Measurements from ENCODE around the gene CDC42SE1.
"Not testable (repeated sequence)": the region's sequence is repeated elsewhere in the genome, so short reads cannot be mapped to it uniquely, and the experiment has no call there.

The CDC42SE1 gene

GRCh38 chr1:151059109-151060006, at the start of gene CDC42SE1:
Gene CDC42SE1, minus strand, starts transcription at chr1:151059622. Its CDS starts 3,892 bp downstream, at chr1:151055730.
- peak; percentile 92 for DNase-seq

- no peak for DNase-seq
These were observed 48.9 kb upstream of the CDC42SE1 start for GRCh38 chr1:151108331-151108730.

GRCh38 chr1:151106894-151107293, 47.5 kb upstream of the CDC42SE1 start:
- no peak for DNase-seq

GRCh38 chr1:151104630-151105029, 45.2 kb upstream of the CDC42SE1 start:
- DNase-seq: no peak

- DNase-seq: no peak
These were observed 38.7 kb upstream of the CDC42SE1 start for GRCh38 chr1:151098126-151098525.

- not testable (repeated sequence) for DNase-seq
These were observed 38.0 kb upstream of the CDC42SE1 start for GRCh38 chr1:151097426-151097825.

- no peak for DNase-seq
These were observed 26.6 kb upstream of the CDC42SE1 start for GRCh38 chr1:151085953-151086559.

- no peak for DNase-seq
These were observed 12.8 kb upstream of the CDC42SE1 start for GRCh38 chr1:151072224-151072623.

- DNase-seq: peak; percentile 95
These were observed 11.3 kb upstream of the CDC42SE1 start, which contains the start of gene GABPB2 for GRCh38 chr1:151070474-151071276. Gene GABPB2, plus strand, starts transcription at chr1:151070761. Its CDS starts 17,429 bp downstream, at chr1:151088190.

GRCh38 chr1:151069103-151069486, 9.7 kb upstream of the CDC42SE1 start:
- DNase-seq: no peak

- DNase-seq: no peak
These were observed 7.8 kb upstream of the CDC42SE1 start for GRCh38 chr1:151067185-151067584.

- DNase-seq: no peak
These were observed 5.7 kb upstream of the CDC42SE1 start for GRCh38 chr1:151065089-151065645.

GRCh38 chr1:151062741-151063371, 3.4 kb upstream of the CDC42SE1 start:
- DNase-seq: no peak

GRCh38 chr1:151061704-151062103, 2.3 kb upstream of the CDC42SE1 start:
- no peak for DNase-seq

- no peak for DNase-seq
These were observed 1.4 kb upstream of the CDC42SE1 start for GRCh38 chr1:151060657-151061421.

- no peak for DNase-seq
These were observed 710 bp upstream of the CDC42SE1 start, which contains the start of gene MLLT11 for GRCh38 chr1:151060007-151060656. Gene MLLT11, plus strand, starts transcription at chr1:151060397. Its CDS starts 6,828 bp downstream, at chr1:151067225.

- peak; percentile 31 for DNase-seq
These were observed 730 bp downstream of the CDC42SE1 start for GRCh38 chr1:151058692-151059091.

- peak; percentile 13 for DNase-seq
These were observed 3.3 kb downstream of the CDC42SE1 start for GRCh38 chr1:151056149-151056548.

GRCh38 chr1:151055581-151055980, 3.8 kb downstream of the CDC42SE1 start:
- no peak for DNase-seq

GRCh38 chr1:151054971-151055547, 4.4 kb downstream of the CDC42SE1 start:
- DNase-seq: no peak

Data from RPMI8226 (cell line).